ENCODE results near the gene RAB12.
"Not testable (repeated sequence)": the region's sequence is repeated elsewhere in the genome, so short reads cannot be mapped to it uniquely, and the experiment has no call there.

The RAB12 gene

GRCh38 chr18:8614875-8615274 is 5.6 kb downstream of the RAB12 start:
- no peak for DNase-seq

DNA sequence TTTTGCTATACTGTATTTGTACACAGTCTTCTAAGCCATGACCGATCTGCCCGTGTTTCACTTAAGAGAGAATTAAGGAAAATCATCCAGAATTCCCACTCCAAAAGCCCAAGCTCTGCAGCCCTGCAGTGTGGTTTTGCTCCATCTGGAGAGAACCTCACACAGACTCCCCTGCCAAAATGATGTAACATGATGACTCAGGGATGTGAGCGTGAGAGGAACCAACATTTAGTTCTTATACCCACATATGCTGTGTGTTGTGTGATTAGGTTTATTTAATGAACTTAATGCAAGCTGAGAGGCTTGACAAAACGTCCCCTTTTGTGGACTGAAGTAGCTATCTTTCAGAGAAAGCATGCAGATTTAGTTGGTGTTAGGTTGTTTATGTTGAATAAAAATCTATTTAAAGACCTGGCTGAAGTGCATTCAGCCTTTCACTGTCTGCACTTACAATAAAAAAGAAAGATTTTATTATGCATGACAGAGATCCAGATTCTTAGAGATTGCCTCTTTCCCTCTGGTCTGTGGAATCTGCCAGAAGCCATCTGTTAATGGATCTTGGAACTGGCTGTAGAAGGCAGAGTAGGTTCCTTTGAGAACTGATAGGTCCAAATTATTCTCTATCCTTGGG is 6.3 kb downstream of the RAB12 start:
- DNase-seq = no peak

- DNase-seq = no peak
These were observed 6.8 kb downstream of the RAB12 start for GRCh38 chr18:8616028-8616401.

DNA sequence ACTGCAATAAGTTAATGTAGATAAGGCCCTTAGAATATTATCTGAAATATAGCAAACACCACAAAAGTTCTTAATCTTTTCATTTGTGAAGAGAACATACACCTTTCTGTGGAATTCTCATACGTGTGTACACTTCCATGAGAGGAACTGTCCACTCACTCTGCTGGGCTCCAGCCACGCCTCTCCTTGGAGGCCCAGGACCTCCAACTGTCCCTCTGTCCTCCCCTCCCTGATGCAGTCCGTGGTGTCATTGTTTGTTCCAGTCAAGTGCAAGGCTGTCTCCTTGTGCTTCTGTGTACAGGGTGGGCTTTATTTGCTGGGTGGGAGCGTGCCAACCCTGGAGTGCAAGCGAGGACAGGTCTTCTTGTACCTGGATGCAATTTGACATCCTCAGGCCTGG is 8.7 kb downstream of the RAB12 start:
- no peak for DNase-seq

DNA sequence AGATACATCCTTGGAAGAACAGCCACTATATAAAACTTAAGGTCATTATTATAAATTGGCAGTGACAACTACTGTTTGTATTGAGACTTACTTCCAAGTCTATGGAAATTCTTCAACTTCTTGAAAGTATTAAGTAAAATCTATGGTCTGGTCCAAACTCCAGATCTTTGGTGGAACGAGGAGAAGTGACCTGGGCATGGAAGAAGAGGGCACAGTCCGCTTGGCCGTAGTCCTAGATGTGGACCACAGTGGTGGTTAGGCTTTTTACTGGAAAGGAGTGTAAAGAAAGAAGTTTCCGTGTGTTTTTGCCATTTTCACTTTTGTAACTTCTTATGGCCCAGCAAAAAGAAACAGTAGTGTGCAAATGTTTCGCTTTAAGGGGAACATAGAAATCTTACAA is 9.8 kb downstream of the RAB12 start:
- no peak for DNase-seq

DNA sequence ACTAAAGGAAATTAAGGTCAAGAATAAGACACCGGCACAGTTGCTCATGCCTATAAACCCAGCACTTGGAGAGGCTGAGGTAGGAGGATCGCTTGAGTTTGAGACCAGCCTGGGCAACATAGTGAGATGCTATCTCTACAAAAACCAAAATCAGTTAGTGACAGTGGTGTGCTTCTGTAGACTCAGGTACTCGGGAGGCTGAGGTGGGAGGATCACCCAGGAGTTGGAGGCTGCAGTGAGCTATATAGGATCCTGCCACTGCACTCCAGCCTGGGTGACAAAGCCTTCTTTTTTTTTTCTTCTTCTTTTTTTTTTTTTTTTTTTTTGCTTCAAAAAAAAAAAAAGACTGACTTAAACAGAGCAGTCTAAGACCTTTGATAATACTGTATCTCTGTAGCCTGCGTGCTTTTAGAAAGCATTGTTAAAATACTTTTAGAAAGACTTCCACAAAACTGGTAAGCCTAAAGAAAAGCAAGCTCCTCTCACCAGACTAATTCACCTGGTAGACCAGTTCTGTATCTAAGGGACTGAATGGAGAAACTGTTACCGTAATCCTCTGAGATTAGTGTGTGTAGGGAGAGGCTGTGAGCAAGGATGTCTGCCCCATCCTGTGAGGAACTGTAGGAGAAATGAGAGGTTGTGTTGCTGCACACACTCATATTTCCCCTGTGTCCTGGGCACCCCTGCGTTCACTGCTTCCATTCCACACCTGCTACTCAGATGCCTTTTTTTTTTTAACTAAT is 10.8 kb downstream of the RAB12 start:
- no peak for DNase-seq

DNA sequence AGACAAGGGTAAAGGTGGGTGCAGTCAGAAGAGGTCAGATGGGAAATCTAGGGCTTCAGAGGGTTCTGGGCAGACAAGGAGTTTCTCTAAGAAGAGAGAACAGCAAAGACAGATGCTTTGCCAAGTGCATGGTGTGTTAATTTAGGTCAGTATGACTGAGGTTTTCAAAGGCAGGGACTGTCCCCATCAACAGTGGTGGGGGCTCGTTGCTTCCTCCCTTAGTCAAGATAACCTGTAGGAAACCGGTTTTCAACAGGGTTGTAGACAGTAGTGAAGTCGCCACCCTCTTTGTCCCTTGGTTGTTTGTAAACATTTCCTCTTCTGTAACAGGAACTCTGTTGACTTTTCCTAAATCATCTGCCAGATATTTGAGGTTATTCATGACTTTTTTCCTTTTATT is 11.6 kb downstream of the RAB12 start:
- no peak for DNase-seq

GRCh38 chr18:8622625-8623024 is 13.4 kb downstream of the RAB12 start:
- not testable (repeated sequence) for DNase-seq

- DNase-seq = no peak
These were observed 14.4 kb downstream of the RAB12 start for GRCh38 chr18:8623549-8624106.

DNA sequence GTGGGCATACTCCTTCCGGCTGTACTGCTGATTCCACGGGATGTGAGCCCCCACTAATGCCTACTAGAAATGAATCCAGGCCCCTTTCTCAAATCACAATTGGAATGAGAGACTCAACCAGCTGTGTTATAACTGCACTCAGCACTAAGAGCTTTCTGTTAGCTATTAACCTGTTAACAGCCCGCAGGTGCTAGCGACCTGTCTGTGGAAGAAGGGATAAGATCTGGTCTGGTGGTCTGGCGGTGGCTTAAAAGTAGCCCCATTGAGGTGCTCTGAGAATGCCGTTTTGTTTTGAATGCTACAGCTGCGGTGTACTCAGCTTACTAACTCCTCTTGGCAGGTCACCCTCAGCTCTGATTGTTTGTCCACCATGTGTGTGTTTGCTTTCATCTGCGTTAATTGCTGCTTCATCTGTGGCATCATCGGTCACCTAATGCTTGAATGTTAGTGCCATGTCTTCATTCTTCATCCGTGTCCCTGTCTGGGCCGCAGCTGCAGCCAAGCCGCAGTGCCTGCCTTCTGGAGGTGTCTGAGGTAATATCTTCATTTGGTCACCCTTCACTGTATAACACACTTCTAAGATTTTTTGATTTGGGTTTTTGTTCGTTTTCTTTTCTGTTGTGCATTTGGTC is 16.3 kb downstream of the RAB12 start:
- no peak for DNase-seq

DNA sequence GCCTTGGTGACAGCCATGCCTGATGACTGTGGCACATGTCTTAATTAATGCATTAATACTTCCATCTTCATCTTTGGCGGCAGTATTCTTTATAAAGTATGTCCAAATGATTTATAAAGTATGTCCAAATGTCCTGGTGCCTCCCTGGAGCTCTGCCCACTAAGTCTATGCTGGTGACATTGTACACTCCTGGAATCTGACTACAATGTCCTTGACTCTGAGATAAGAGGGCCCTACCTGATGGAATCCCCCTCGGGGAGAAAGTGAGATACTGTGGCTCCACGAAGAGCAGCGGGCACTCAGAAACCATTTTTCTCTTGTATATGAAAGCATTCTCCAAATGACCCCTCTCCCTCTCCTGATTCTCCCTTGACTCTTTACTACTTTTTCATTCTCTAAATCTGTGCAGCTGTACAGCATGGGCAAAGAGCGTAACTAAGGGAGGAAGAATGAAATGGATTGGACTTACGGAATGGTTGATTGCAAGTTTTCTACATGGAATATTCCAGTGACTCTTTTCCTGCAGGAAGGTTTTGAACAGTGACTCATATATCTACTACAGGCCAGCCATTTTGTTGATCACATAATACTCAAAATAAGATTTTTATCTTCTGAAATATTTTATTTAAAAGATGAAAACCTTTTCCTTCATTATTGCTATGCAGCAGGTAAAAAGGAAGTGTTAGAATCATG is 17.3 kb downstream of the RAB12 start:
- no peak for DNase-seq

GRCh38 chr18:8627107-8627472 is 17.9 kb downstream of the RAB12 start:
- no peak for DNase-seq

- no peak for DNase-seq
These were observed 18.3 kb downstream of the RAB12 start for GRCh38 chr18:8627540-8627939.

- no peak for DNase-seq
These were observed 20.4 kb downstream of the RAB12 start for GRCh38 chr18:8629602-8630001.

GRCh38 chr18:8630546-8630945 is 21.3 kb downstream of the RAB12 start:
- no peak for DNase-seq

- no peak for DNase-seq
These were observed 22.0 kb downstream of the RAB12 start for GRCh38 chr18:8631265-8631664.

- DNase-seq = no peak
These were observed 23.1 kb downstream of the RAB12 start for GRCh38 chr18:8632386-8632785.

DNA sequence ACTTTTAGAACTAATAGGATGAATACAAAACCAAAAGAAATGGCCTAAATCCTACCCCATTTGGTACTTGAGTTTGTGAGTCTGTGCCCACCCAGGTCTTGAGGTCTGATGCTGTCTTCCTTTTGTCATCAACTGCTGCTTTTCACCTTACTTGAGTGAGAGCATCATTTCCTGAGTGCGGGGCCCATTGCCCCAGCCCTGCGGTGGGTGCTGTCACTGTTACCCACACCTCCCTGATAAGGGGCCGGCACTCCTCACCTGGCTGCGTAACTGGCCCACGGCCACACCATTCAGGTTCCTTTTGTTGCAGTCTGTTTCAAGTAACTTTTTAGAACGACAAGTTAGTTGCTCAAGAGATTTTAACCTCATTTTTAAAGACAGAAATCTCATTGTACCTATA is 25.3 kb downstream of the RAB12 start:
- no peak for DNase-seq

DNA sequence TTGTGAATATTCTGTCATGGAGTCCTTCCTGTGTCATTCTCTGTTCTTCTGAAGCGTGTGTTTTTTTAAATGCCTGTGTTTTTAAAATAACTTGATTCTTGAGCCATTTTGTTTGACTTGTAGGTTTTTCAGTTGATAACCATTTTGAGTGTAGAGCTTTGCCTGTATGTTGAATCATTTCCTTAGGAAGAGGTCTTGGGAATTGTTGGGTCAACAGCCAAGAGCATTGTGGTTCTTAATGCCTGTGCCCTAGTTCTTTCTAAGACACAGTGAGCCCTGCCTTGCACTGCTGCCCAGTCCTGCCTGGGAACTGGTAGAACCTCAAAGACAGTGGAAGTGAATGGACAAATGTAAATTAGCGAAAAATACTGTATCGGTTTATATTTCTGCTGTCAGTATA is 25.9 kb downstream of the RAB12 start:
- no peak for DNase-seq

DNA sequence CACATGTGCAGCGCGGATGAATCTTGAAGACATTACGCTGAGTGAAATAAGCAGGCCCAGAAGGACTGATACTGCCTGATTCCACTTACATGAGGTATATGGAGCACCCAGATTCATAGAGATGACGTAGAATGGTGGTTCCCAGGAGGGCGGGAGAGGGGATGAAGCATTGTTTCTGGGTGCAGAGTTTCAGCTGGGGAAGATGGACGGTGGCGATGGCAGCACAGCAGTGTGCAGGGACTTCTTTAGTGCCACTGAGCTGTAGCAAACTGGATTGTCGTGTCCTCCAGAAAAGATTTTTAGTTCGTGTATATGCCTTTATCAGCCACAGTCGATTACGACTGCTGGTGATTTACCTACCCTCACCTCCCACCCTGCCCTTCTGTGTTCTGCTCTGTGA is 30.5 kb downstream of the RAB12 start:
- DNase-seq = no peak

- DNase-seq = no peak
These were observed 34.2 kb downstream of the RAB12 start for GRCh38 chr18:8643326-8643878.

GRCh38 chr18:8647359-8647758 is 38.1 kb downstream of the RAB12 start:
- DNase-seq = not testable (repeated sequence)
